ENCODE measurements around the gene SOX10.

The SOX10 gene

DNA sequence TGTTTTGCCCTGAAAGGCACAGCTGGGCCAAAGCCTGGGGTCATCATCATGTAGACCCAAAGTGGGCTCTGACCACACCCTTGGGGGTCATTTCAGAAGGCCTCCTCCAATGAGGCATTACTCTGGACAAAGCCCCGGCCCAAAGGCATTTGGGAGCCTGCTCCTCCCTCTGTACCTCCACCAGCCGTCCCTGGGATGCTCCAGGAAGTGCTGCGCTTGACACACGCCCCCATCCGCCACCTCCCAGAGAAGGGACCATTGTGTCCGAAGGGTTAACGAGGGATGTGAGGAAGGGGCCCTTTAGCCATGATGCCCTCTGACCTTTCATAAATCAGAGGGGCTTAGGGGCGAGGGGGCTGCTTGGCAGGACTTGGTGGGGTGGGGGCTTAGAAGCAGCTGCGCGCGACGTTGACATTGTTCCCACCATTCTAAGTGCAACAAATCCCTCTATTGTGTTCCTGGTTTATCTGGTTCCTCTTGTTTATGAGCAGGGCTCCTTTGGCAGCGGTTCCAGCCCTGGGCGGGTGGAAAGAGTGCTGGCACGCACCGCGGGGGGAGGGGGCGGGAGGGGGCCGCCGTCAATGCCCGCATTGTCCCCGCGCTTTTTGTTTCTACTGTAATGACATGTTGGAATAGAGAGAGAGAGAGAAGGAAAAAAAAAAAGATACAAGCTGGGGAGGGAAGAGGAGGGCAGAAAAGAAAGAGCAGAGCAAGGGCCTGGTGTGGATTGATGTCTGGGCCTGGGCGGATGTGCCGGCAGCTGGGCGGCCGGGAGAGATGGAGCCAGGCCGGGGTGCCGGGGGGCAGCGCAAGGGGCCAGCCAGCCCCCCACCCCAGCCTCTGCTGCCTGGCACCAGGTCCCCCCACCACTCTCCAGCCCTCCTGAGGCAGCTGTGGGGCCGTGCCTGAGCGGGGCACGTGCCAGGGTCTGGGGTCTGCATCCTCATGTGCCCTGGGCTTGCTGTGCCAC lies 32.1 kb upstream of the SOX10 start:
- DNase-seq (ENCODE audit: low read depth in 2 of 2) = no peak

GRCh38 chr22:38014083-38014482 lies 29.7 kb upstream of the SOX10 start:
- DNase-seq (ENCODE audit: low read depth in 2 of 2) = no peak

- no peak for DNase-seq (ENCODE audit: low read depth in 2 of 2)
These were observed 28.3 kb upstream of the SOX10 start for GRCh38 chr22:38012604-38013072.

DNA sequence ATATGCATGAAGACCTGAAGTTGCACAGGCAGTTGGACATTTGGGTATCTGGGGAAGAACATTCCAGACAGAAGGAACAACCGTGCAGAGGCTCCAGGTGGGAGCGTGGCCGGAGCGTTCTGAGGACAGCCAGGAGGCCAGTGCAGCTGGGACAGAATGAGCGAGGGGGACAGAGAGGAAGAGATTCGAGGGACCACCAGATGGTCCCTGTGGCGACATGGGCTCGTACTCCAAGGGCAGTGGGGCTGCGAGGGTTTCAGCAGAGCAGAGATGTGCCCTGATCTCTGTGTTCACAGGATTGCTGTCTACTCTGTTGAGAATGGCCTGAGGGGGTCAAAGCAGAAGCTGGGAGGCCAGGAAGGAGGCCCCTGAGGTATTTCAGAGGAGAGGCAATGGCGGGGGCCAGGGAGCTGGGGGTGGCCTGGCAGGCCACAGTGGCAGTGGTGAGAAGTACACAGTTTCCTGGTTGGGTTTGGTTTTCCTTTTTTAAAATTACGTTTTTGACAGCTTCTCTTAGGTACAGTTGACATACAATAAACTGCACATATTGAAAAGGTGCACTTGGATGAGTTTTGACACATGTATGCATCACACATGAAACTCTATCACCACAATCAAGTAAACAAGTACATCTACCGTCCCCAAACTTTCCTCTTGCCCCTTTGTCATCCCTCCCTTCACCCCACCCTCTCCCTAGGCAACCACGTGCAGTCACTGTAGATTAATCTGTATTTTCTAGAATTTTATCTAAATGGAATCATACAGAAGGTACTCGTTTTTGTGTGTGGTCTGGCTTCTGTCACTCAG lies 24.8 kb upstream of the SOX10 start:
- DNase-seq (ENCODE audit: low read depth in 2 of 2) = no peak

DNA sequence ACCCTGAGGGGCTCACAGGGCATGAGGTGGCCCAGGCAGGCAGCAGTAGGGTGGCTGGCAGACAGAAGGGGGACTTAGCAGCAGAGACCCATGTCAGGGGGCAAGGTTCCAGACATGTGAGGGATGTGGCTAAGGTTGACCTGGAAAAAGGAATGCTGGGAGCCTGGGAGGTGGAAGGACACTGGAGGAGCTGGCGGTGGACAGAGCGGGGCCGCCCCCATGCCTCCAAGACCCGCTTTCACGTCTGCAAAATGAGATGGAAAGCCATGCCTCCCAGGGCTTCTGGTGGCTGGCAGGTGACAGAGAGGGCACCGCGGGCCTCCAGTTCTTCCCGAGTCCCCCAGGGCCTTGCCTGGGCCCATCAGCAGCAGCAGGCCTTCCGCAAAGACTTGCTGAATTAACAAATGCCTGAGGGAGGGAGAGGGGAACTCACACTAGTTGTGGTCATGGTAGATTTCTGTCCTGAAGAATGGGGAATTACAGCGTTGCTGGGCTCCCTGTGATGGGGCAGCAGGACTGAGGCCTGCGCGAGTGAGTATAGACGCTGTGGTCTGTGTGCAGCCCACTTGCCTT lies 23.1 kb upstream of the SOX10 start:
- no peak for DNase-seq (ENCODE audit: low read depth in 2 of 2)

DNA sequence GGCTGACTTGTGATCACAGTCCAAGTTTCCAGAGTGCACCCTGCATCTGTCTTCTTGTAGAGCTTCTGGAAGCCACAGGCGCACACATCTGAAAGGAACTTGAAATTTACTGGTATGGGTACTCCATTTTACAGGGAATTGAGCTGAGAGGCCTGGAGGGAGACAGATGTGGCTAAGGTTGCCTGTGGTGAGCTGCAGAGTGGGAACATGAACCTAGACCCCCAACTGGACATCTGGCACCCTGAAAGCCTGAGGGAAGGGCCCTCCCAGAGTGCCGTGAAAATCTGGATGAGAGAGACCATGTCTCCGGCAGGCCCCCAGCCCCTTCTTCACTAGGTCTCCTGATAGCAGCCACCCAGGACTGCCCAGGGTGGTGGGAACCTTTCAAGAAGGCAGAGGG lies 22.6 kb upstream of the SOX10 start:
- DNase-seq (ENCODE audit: low read depth in 2 of 2) = no peak

DNA sequence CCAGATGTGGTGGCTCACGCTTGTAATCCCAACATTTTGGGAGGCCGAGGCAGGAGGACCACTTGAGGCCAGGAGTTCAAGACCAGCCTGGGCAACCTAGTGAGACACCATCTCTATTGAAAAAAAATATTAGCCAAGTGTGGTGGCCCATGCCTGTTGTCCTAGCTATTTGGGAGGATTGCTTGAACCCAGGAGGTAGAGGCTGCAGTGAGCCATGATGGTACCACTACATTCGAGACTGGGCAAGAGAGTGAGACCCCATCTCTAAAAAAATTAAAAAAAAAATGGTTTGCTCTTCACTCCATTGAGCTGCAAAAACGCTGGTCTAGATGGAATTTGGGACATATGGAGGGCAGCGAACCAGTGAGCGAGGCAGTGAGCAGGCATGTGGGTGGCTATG lies 21.6 kb upstream of the SOX10 start:
- no peak for DNase-seq (ENCODE audit: low read depth in 2 of 2)

DNA sequence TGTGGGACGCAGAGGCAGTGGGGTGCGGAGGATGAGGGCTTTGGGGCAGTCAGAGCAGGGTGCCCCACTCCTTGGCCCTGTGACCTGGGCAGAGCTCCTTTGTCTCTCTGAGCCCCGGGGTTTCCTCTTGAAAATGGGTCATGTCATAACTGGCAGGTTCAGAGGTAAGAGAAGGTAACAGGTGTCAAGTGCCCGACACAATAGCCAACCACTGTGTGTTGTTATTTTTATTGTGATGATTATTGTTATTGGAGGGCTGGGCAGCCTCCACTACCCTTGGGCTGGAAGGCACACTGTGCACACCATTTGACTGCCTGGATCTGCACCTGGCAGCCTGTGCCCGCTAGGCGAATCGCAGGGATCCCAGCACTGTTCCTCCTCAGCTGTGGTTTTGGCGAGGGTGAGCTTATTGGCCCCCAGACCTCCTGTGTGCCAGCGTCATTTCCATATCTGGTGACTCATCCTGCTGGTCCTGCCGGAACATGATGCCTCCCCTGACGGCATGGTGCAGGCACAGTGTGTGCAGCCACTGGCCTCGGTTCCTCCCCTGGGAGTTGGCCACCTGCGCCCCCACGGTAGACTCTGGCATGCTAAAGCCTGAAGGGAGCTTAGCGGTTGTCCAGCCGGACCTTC lies 15.4 kb upstream of the SOX10 start:
- DNase-seq (ENCODE audit: low read depth in 2 of 2) = no peak

- DNase-seq (ENCODE audit: low read depth in 2 of 2) = no peak
These were observed 14.9 kb upstream of the SOX10 start for GRCh38 chr22:37999236-37999635.

DNA sequence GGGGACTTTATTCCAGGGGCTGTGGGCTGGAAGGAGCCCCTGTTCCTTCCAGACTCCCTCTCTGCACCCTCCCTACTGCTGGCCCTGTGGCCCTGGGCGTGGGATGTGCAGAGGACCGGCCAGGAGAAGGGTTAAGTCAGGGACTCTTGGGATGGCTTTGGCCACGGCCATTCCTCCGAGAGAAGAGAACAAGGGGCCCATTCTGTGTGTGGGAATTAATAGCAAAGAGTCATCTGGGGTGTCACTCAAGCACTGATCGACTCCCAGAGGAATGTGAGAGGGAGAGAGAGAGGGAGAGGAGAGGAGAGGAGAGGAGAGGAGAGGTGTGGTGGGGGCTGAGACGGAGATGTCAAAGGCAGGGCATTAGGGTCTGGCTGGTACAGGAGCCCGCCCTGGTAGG lies 14.2 kb upstream of the SOX10 start:
- no peak for DNase-seq (ENCODE audit: low read depth in 2 of 2)

DNA sequence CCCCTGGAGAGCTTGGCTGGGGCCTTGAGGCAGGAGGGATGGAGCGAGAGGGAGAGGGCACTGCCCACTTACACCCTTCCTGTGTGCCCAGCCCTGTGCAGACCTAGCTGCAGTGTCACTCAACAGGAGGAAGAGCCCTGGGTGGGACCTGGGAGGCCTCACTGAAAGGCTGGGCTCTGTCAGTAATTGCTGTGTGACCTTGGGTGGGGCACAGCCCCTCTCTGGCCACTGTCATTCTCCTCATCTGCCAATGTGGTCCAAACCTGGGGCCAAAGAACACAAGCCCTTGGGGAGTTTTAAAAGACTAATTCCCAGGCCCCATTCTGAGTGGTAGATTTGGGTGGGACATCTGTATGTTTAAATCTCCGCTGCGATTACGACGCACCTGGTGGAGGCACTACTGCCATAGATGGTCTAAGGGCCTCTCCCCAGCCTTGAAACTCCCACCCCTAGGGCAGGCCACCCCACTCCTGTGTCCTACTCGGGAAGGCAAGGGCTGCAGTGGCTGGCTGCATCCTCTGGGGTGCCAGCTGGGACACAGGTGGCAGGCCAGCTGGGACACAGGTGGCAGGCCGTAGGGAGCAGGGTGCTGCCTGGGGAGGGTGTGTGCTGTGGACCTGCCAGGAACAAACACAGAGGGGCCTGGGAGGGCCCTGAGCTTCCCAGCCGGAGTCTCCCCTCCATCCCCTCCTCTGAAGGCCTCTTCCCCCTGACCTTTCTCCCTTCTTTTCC lies 12.3 kb upstream of the SOX10 start:
- no peak for DNase-seq (ENCODE audit: low read depth in 2 of 2)

DNA sequence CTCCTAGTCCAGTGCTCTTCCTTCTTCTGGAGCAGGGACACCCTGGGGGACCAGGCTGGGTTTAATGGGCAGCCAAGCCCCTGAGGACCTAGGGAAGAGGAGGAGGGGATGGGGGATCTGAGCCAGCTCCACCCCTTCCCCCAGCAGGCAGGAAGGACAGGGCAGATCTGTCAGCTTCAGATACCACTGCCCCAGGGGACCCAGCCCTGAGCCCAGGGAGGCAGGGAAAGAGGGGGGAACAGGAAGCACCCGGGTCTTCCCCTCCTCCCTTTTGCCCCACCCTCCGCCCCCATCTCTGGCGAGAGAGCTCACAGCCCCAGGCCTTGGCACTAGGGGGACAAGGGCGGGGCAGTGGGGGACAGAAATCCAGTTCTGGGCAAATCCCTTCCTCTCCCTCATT lies 11.7 kb upstream of the SOX10 start:
- no peak for DNase-seq (ENCODE audit: low read depth in 2 of 2)

GRCh38 chr22:37995460-37995859 lies 11.1 kb upstream of the SOX10 start:
- DNase-seq (ENCODE audit: low read depth in 2 of 2) = no peak

GRCh38 chr22:37994982-37995381 lies 10.6 kb upstream of the SOX10 start:
- DNase-seq (ENCODE audit: low read depth in 2 of 2) = no peak

DNA sequence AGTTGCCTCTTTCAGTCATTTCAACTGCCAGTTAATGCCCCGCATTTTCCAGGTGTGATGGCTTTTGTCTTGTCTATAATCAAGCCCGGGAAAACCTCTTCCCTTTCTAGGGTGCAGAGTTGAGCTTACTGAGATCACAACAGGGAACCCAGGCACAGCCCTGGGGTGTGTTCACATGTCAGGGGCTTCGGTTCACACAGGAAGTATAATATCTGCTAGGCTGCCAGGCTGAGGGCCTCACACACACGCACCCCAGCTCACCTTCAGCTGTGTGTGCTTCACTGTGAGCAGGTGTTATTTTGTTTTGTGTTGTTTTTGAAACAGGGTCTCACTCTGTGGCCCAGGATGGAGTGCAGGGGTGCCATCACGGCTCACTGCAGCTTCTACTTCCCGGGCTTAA lies 9.7 kb upstream of the SOX10 start:
- no peak for DNase-seq (ENCODE audit: low read depth in 2 of 2)

GRCh38 chr22:37991731-37992442 lies 7.5 kb upstream of the SOX10 start:
- no peak for DNase-seq (ENCODE audit: low read depth in 2 of 2)

DNA sequence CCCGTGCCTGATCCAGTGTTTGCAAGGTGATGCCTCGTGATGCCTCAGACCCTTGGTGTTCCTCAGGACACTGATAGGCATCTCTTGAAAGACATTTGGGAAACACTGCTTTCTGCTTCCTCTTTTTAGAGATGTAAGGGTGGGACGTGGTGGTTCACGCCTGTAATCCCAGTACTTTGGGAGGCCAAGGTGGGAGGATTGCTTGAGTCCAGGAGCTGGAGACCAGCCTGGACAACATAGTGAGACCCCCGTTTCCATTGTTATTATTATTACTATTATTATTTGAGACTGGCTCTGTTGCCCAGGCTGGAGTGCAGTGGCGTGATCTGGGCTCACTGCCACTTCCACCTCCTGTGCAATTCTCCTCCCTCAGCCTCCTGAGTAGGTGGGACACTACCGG lies 6.5 kb upstream of the SOX10 start:
- no peak for DNase-seq (ENCODE audit: low read depth in 2 of 2)

GRCh38 chr22:37990301-37990700 lies 5.9 kb upstream of the SOX10 start:
- no peak for DNase-seq (ENCODE audit: low read depth in 2 of 2)

DNA sequence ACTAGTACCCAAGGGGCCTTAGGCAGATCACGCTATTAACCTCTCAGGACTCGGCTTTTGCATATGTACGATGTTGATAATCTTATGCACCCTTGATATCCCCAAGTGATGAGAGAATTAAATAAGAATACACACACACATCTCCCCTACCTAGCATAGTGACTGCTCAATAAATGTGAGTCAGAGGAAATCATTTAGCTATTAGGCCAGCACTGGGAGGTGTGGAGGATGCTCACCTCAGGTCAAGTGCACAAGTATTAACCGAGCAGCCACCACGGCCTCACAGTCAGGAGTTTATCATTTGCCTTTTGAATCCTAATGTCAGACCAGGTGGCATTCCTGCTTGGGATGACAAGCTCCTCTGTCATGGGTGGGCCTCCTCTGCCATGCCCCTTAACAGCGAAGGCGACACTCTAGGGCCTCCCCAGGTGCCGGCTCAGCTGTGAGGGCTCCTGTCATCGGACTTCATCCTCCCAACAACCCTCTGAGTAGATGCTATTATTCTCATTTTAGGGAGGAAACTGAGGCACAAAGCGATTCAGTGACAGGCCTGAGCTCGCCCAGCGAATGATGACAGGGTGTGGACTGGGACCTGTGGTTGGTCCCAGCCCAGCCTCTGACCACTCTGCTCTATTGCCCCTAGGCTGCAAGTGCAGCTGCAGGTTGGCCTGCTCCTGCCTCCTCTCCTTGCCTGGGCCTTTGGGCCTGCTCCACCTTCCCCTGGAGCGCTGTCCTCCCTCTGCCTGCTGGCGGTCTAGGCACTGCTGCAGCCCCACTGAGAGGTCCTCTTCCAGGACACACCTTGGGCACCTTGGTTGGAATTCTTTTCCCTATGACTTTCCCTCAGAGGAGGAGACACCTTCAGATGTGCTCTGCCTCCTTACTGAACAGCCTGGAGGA lies 5.0 kb upstream of the SOX10 start:
- DNase-seq (ENCODE audit: low read depth in 2 of 2) = no peak

DNA sequence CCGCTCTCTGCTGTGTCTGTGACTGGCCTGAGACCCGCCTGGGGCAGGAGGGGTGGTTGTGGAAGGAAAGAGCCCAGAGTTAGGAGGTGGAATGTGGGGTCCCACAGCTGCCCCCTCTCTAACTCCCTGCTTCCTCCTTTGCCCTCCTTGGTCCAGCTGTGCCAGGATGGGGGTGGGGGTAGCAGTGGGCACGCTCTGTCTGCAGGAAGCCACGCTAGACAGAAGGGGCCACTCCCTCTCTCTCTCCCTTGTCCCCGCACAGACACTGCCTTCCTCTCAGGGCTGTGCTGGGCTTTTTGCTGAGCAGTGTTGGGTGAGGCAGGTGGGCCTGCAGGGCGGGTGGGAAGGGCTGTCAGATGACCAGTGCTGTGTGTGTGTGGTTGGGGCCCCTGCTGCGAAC lies 2.0 kb upstream of the SOX10 start:
- no peak for DNase-seq (ENCODE audit: low read depth in 2 of 2)

All from stimulated activated CD4-positive, alpha-beta T cell treated with anti-CD3 and anti-CD28 coated beads, Interleukin-12 subunit alpha, Interleukin-12 subunit beta, amount 100 ng/mL, for 24 hours (primary cell).